H9 (cell line): ENCODE data around the gene RIPPLY2. TPM values are rescaled to one million over a fixed set of nuclear protein-coding genes. Genes with fewer than 3 reads are reported as not detected.

Experiments
- DNase-seq: peaks from one replicate; pipeline ENCODE4 v3.0.0-alpha.2; 2017
- H2AFZ ChIP-seq: one replicate; pipeline ENCODE4 v1.6.1; 2013; ENCODE audit warnings: mild to moderate bottlenecking, low read length, control low read depth, moderate library complexity
- H2AK5ac ChIP-seq: 2 replicates; pipeline ENCODE4 v1.6.1; 2013; ENCODE audit warnings: low read length, control low read depth, mixed read lengths; ENCODE audit not compliant: insufficient read length
- H2BK120ac ChIP-seq: one replicate; pipeline ENCODE4 v1.6.1; 2013; ENCODE audit warnings: low read depth, mild to moderate bottlenecking, low read length, control low read depth, inconsistent platforms; ENCODE audit not compliant: poor library complexity, severe bottlenecking
- H2BK12ac ChIP-seq: 2 replicates; pipeline ENCODE4 v1.6.1; 2013; ENCODE audit warnings: low read length, control low read depth, mixed read lengths, low read depth; ENCODE audit not compliant: insufficient read length
- H2BK15ac ChIP-seq: 2 replicates; pipeline ENCODE4 v1.6.1; 2013; ENCODE audit warnings: low read depth, low read length, control low read depth
- H2BK20ac ChIP-seq: one replicate; pipeline ENCODE4 v1.6.1; 2013; ENCODE audit warnings: low read depth, mild to moderate bottlenecking, low read length, control low read depth, inconsistent platforms; ENCODE audit not compliant: poor library complexity, severe bottlenecking
- H2BK5ac ChIP-seq: 2 replicates; pipeline ENCODE4 v1.6.1; 2013; ENCODE audit warnings: low read length, control low read depth, mixed read lengths; ENCODE audit not compliant: insufficient read length
- H3K14ac ChIP-seq: 2 replicates; pipeline ENCODE4 v1.6.1; 2013; ENCODE audit warnings: low read length, control low read depth; ENCODE audit not compliant: insufficient read depth
- H3K18ac ChIP-seq: 2 replicates; pipeline ENCODE4 v1.6.1; 2013; ENCODE audit warnings: low read depth, mild to moderate bottlenecking, mixed read lengths, low read length, control low read depth; ENCODE audit not compliant: insufficient read length
- H3K23ac ChIP-seq: 2 replicates; pipeline ENCODE4 v1.6.1; 2013; ENCODE audit warnings: low read length, control low read depth, mixed read lengths, low read depth; ENCODE audit not compliant: insufficient read length
- H3K23me2 ChIP-seq: 2 replicates; pipeline ENCODE4 v1.6.1; 2013; ENCODE audit warnings: low read depth, mild to moderate bottlenecking, mixed read lengths, low read length, control low read depth; ENCODE audit not compliant: insufficient read length, poor library complexity, severe bottlenecking
- H3K27ac ChIP-seq: 2 replicates; pipeline ENCODE4 v1.5.1; 2013; ENCODE audit warnings: low read length, control low read depth, mixed read lengths, low read depth; ENCODE audit not compliant: insufficient read length
- H3K27me3 ChIP-seq: 2 replicates; pipeline ENCODE4 v1.6.1; 2013; ENCODE audit warnings: low read length, control low read depth, inconsistent platforms; ENCODE audit not compliant: insufficient read depth
- H3K4ac ChIP-seq: 2 replicates; pipeline ENCODE4 v1.6.1; 2013; ENCODE audit warnings: low read depth, mild to moderate bottlenecking, control low read depth, inconsistent platforms, low read length, moderate library complexity
- H3K4me1 ChIP-seq: 2 replicates; pipeline ENCODE4 v1.6.1; 2013; ENCODE audit warnings: low read length, control low read depth, inconsistent platforms; ENCODE audit not compliant: insufficient read depth
- H3K4me2 ChIP-seq: 2 replicates; pipeline ENCODE4 v1.6.1; 2013; ENCODE audit warnings: low read length, control low read depth, mixed read lengths; ENCODE audit not compliant: insufficient read length, insufficient read depth
- H3K56ac ChIP-seq: 2 replicates; pipeline ENCODE4 v1.6.1; 2013; ENCODE audit warnings: low read depth, mild to moderate bottlenecking, mixed read lengths, low read length, control low read depth; ENCODE audit not compliant: insufficient read length
- H3K79me1 ChIP-seq: 2 replicates; pipeline ENCODE4 v1.6.1; 2013; ENCODE audit warnings: low read depth, mild to moderate bottlenecking, moderate library complexity, low read length, control low read depth, inconsistent platforms; ENCODE audit not compliant: insufficient read depth, poor library complexity, severe bottlenecking
- H3K79me2 ChIP-seq: 2 replicates; pipeline ENCODE4 v1.6.1; 2013; ENCODE audit warnings: low read length, control low read depth, inconsistent platforms; ENCODE audit not compliant: insufficient read depth
- H3K9ac ChIP-seq: 2 replicates; pipeline ENCODE4 v1.6.1; 2013; ENCODE audit warnings: low read length, control low read depth, mixed read lengths; ENCODE audit not compliant: insufficient read length; ENCODE audit errors: extremely low read depth
- H3K9me3 ChIP-seq: one replicate; pipeline ENCODE4 v1.6.1; 2013; ENCODE audit warnings: low read depth, low read length, inconsistent platforms; ENCODE audit not compliant: control insufficient read depth
- H3T11ph ChIP-seq: one replicate; pipeline ENCODE4 v1.6.1; 2013; ENCODE audit warnings: mild to moderate bottlenecking, low read length, control low read depth, inconsistent platforms
- H4K20me1 ChIP-seq: one replicate; pipeline ENCODE4 v1.6.1; 2013; ENCODE audit not compliant: control insufficient read depth, insufficient read length, insufficient read depth
- H4K5ac ChIP-seq: 2 replicates; pipeline ENCODE4 v1.6.1; 2013; ENCODE audit warnings: low read depth, mild to moderate bottlenecking, mixed read lengths, low read length, control low read depth; ENCODE audit not compliant: insufficient read length
- H4K8ac ChIP-seq: replicated peaks from 2 replicates; pipeline ENCODE4 v1.6.1; 2013; ENCODE audit warnings: low read length, control low read depth, mixed read lengths, low read depth; ENCODE audit not compliant: insufficient read length
- H4K91ac ChIP-seq: 2 replicates; pipeline ENCODE4 v1.6.1; 2013; ENCODE audit warnings: low read depth, mild to moderate bottlenecking, moderate library complexity, mixed read lengths, low read length, control low read depth; ENCODE audit not compliant: insufficient read length
- H3K27ac Mint-ChIP-seq, 3 experiments: 2 replicates in 2 of 3; 3 replicates in 1 of 3; pipeline ENCODE4 v1.8.0; 2020 to 2021; ENCODE audit warnings: mixed read lengths in 3 of 3, mild to moderate bottlenecking in 1 of 3, moderate library complexity in 1 of 3
- H3K27me3 Mint-ChIP-seq: 2 replicates; pipeline ENCODE4 v1.8.0; 2021; ENCODE audit warnings: low read depth, mild to moderate bottlenecking, moderate library complexity, mixed read lengths
- H3K36me3 Mint-ChIP-seq, 3 experiments: 2 replicates in 2 of 3; 3 replicates in 1 of 3; pipeline ENCODE4 v1.8.0; 2020 to 2021; ENCODE audit warnings: low read depth in 3 of 3, mixed read lengths in 3 of 3; ENCODE audit not compliant: insufficient read depth in 1 of 3
- H3K4me1 Mint-ChIP-seq, 2 experiments: 2 replicates each; pipeline ENCODE4 v1.8.0; 2020; ENCODE audit warnings: mixed read lengths in 2 of 2
- H3K4me3 Mint-ChIP-seq, 2 experiments: 2 replicates in 1 of 2; 3 replicates in 1 of 2; pipeline ENCODE4 v1.8.0; 2020 to 2021; ENCODE audit warnings: mild to moderate bottlenecking in 2 of 2, mixed read lengths in 2 of 2, moderate library complexity in 1 of 2
- H3K9me3 Mint-ChIP-seq, 2 experiments: 2 replicates in 1 of 2; 3 replicates in 1 of 2; pipeline ENCODE4 v1.8.0; 2020; ENCODE audit warnings: mild to moderate bottlenecking in 2 of 2, mixed read lengths in 2 of 2, moderate library complexity in 1 of 2
- CTCF ChIP-seq: fragments of 200-600 bp; sonication (generic); conservative IDR thresholded peaks from 3 replicates; pipeline ENCODE4 v1.8.0; 2021; ENCODE audit warnings: antibody characterized with exemption, mild to moderate bottlenecking
- WGBS: extraction: QIAGEN DNeasy Blood & Tissue Kit; methylation state at CpG from one replicate; pipeline ENCODE4 v1.1.7; 2013; ENCODE audit warnings: missing lambda C conversion rate, low lambda C conversion rate, mixed read lengths; ENCODE audit not compliant: insufficient read length; ENCODE audit errors: extremely low coverage; 5-methylcytosine and 5-hydroxymethylcytosine counted together
- total RNA-seq: library from RNA; stranded (reverse); gene quantifications from 2 replicates; pipeline ENCODE4 v1.2.1, GENCODE V29; 2021

Gene RIPPLY2
- total RNA-seq, 1 experiment from 2014 or later = 0.90 TPM

GRCh38 chr6:83849127-83849526, 4.0 kb upstream of the RIPPLY2 start:
- Histone ChIP-seq H4K91ac (no peak overlapping the region), H3K23me2 (peaks cover 7% of the 10 kb centered on the region), H2BK12ac (no peak overlapping the region), H4K8ac (no peak overlapping the region), H3K14ac (no peak overlapping the region), H3K56ac (no peak overlapping the region), H3T11ph (no peak overlapping the region), H2BK15ac (no peak overlapping the region), H3K79me1 (no peaks in the 10 kb centered on the region), H3K23ac (no peak overlapping the region), H4K20me1 (no peaks in the 10 kb centered on the region), H3K27ac (no peak overlapping the region), H3K9me3 (no peaks in the 10 kb centered on the region), H3K4me2 (no peak overlapping the region), H3K9ac (no peak overlapping the region), H4K5ac (no peak overlapping the region), H2AK5ac (no peak overlapping the region), H3K79me2 (no peaks in the 10 kb centered on the region), H3K4ac (no peak overlapping the region), H3K18ac (no peak overlapping the region), H2BK20ac (no peak overlapping the region), H3K4me1 (no peaks in the 10 kb centered on the region), H3K27me3 (peaks cover 2% of the 10 kb centered on the region; the same call in 1 of the 2 replicates), H2BK120ac (no peak overlapping the region), H2AFZ (no peak overlapping the region), H2BK5ac (no peak overlapping the region)
- Mint-ChIP-seq H3K9me3 (no peaks in the 10 kb centered on the region; a peak in 2 of 5 replicates), H3K36me3 (no peaks in the 10 kb centered on the region), H3K27me3 (peaks cover 44% of the 10 kb centered on the region), H3K4me1 (peaks cover 3 to 5% of the 10 kb centered on the region in 2 experiments), H3K27ac (no peak overlapping the region), H3K4me3 (no peak overlapping the region)
- no CpG with 5 or more reads among the region's 2 CpGs for WGBS
- TF ChIP-seq CTCF = no peak
- DNase-seq = no peak
